HG03175 (cell line): ENCODE results near the gene CHL1.

Source experiments
- ATAC-seq: cut with Tn5 transposase; IDR thresholded peaks from one replicate; pipeline ENCODE4 v1.9.1; 2021; ENCODE audit warnings: mild to moderate bottlenecking, moderate library complexity; ENCODE audit not compliant: unreplicated experiment

CHL1 gene

DNA sequence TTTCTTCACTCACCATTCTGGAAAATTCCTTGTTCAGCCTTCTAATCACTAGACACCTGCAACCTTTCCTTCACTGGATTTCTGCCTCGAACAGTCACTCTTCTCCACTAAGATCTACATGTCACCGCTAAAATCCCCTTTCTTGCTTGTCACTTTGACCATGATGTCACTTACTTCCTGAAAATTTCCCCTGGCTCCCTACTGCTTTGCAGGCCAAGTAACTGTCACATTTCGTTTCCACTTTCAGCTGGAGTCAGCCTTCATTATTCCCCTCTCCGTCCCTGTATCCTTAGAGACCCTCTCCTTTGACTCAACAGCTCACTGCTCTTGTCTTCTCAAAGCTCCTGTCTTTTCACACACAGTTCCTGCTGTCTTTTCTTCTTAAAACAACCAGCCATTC lies 15.9 kb downstream of the CHL1 start:
- peak; percentile 79 for ATAC-seq

DNA sequence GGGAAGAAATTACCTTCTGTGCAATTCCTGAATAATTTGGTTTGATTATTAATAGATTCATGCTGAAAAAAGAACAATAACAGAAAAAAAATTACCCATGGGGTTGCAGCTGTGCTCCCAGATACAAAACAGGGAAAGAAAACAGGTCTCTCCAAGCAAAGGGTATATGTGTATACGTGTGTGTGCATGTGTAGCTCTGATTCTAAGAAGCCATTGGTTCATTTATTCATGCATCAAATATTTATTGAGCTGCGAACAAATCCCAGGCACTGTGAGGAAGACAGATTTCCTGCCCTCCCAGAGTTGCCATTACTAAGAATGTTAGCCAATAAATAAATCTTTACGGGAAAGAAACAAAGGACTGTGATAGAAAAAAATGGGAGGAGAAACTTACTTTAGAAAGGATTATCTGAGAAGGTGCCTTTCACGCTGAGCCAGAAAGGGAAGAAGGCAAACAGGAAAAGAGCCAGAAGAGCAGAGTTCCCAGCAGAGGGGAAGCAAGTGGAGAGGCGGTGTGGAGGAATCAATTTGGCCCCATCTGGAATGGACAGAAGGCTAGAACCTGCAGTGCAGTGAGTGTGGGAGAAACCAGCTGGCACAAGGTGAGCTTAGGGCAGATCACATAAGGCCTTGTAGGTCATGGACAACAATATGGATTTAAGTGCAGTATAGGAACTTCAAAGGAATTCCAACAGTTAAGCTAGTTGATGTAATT lies 20.7 kb downstream of the CHL1 start:
- no peak for ATAC-seq

DNA sequence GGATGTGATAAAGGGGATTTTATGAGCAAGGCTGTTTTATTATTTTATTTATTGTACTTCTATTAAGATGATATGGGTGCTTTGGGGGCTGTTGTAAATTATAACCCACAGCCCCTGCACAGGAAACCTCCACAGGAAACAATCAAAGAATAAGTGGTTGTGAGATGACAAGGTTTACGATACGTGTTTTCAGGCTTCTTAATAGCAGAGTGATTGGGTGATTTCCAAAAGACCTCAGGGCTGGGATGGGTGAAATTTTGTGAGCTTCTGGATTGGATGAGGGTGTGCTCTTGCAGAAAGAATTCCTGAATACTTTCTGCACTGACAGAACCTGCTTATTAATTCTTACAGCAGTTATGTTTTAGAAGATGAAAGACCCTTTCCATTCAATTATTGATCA lies 21.4 kb downstream of the CHL1 start:
- ATAC-seq = no peak

DNA sequence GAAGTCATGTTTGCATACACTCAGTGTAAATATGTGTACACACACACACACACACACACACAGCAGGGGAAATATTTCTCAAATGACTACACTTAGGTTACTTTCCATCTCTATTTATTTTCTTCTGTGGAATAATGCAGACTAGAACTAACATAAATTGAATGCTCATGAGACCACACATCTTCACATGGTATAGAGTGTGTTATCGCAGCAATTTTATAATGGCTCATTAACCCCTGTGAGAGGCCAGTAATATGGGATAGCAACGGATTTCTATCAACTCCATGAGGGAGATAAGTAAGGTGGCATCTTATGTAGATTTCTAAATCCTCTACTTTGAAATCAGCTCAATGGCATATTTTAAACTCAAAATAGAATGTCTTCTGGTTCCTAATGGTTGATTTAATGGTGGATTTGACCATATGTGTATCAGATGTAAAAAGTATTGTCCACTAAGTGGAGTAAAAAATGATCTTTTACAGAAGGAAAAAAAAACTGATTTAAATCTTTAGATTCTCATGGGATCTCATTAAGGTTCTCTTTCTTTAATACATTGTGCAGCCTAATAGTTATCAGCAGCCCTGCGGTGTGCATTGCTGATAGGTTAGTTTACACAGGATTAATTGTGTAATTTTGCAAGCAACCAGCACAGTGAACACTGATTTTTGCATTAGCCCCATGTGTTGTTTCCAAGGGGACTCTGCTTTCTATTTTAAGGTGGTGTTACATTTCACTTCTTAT lies 32.0 kb downstream of the CHL1 start:
- ATAC-seq = no peak

DNA sequence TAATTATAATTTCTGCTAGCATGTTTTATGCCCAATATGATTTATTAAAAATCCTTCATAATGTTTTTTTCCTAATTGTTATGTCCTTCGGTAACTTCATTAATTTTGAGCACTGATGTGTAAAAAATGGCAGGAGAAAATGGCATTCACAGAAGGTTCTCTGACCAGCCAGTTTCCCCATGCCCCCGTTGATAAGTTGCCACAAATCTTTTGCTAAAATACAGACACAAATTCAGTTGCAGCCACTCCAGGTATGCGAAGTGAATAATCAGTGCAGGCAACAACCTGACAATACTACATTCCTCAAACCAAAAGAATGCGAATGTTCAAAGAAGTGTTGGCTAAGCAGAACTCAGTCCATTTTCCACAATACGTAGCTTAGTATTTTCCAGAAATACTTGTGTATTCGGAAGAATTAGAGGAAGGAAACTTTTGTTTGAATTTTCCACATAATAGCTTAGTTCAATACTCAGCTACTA lies 32.7 kb downstream of the CHL1 start:
- no peak for ATAC-seq

DNA sequence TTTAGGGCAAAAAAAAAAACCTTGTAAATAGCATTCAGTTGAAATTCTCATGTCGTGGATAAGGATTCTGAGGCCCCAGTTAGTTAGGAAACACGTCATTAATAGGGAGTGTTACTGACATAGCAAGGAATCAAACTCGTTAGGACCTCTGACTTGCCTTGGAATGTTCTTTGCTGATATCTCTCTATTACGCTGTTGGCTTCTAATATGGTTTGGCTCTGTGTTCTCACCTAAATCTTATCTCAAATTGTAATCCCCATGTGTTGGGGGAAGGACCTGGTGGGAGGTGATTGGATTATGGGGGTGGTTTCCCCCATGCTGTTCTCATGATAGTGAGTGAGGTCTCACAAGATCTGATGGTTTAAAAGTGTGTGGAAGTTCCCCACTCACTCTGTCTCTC lies 40.3 kb downstream of the CHL1 start:
- no peak for ATAC-seq

DNA sequence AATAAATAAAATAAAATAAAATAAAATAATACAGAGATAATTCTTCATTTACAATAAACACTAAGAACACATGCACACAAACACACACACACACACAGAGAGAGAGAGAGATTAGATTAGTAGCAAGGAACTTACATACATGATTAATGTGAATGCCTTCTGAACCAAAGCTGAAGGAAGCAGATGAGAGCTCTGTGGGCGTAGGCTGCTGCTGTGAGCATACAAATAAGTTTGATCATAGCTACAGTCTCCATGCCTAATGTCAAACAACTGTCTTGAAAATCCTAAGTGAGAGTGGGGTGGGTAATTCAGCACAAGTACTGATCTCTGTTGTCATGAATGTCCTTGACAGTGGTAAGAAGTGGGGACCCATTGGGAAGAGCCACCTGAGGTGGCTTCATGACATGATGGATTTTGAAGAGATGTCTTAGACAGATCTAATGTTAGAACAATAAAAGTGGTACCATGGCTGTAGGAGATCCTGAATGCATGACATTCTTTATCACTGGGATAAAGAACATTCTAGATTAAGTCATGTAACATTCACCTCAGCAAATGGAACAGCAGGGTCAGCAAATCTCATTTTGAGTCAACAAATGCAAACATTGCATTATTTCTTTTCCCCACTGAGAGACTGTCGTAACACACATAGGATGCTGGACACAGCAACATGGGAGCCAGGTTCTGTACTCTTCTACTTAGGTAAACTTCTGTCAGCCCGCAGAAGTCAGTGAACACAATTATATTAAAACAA lies 46.2 kb downstream of the CHL1 start:
- no peak for ATAC-seq

DNA sequence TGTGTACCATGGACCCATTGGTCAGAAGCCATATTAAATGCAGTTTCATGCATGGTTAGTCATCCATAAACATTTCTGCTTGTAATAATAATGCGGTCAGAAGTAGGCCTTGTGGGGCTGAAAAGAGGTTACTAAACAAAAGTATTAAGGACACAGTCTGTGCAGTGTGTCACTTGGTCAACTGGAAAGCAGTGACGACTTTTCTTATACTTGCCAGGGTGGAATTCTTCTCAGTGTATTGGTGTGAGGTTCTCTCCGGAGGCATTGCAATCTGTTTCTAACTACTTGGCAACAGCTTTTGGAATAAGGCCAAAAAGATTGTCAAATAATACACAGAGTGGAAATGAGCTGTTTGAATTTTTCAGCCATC lies 46.8 kb downstream of the CHL1 start:
- ATAC-seq = no peak

DNA sequence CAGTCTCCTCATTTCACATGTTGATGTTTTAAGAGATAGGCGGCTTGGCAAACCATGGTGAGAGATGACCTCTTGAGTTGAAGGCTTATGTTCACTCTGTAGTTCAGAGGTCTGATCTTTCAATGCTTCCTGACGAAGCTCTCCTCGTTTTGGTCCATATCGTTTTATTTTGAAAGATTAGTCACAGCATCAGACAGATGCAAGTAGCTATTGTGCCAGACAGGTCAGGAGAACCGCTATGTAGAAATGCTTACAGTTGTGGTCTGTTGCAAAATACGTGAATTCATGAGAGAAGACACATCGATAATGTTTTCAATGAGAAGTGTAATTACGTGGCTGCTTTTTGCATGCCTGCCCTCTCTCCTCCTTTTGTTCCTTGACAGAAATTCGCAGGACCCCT lies 47.5 kb downstream of the CHL1 start:
- ATAC-seq = no peak

DNA sequence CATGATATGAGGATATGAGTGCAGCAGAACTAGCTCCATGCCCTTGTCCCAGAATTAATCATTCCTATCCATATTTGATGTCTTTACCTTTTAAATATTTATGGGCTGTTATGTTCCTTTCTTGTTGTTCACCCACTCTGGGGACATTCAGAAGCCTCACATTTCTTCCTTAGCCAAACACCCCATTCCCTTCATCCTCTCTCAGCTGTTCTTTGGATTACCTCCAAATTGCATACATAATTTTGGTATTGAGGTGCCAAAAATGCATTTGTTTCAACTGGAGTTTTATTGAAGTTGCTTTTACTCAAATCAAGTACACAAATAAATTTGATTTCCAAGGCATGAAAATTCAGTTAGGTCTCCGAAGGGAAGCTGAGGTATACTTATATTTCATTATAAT lies 51.4 kb downstream of the CHL1 start:
- ATAC-seq = no peak

DNA sequence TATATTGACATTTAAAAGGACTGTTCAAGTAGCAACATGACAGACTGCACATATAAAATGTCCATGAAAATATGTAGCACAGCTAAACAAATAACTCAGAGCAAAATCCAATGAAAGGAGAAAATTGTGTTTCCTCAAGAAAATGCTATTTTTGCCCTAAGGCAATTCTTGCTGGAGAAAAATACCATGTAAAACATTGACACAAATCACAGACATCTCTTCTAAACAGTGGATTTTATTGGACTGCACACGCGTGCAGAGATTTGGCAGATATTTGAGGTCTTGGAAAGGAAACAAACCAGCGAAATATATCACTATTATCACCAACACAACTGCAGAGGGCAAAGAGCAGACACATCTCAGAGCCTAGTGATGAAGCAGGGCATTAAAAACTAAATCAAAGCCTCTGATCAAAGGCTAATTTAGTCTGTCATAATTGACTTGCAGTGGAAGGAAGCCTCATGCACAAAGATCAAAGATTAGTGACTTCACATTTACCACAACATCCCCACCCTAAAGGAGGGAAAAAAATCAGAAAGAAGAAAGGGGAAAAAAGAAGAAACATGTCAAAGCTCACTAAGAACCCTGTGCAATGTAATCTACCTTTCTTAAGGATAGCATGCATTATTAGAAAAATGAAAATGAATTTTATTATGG lies 52.4 kb downstream of the CHL1 start:
- ATAC-seq = no peak

DNA sequence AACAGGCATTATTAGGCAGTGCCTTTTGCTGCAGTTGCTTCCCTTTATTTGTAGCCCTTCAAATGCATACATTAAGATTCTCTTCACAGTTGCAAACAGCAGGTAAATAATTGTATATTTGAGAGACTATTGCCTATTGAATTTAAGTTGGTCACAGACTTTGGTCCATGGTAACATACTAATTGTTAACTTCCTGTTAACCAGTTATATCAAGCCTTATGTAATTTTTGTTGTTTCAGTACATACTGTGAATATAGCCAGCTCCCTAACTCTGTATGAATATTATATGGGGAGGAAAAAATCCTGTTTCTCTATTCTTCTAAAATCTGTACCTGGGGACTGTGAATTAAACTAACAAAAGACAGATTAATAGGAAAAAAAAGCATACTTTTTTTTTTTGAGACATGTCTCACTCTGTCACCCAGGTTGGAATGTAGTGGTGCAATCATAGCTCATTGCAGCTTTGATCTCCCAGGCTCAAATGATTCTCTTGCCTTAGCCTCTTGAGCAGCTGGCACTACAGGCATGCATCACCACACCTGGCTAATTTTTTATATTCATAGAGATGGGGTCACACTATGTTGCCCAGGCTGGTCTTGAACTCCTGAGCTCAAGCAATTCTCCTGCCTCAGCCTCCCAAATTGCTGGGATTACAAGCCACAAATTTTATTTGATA lies 53.2 kb downstream of the CHL1 start:
- no peak for ATAC-seq

DNA sequence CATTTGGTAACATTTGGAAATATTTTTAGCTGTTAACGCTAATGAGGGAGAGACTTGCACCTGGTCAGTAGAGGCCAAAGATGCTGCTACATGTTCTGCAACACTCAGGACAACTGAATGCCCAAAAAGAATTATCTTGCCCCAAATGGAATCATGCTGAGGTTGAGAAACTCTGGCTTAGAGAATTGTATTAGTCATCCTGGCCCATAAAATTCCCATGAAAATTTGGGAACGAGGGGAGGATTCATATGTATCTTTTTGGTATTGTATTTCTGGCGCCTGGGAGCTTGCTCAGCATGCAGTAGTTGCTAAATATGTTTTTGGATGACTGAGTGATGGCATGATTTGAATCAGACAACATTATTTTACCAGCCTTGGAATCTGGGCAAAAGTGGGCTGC lies 59.9 kb downstream of the CHL1 start:
- no peak for ATAC-seq

DNA sequence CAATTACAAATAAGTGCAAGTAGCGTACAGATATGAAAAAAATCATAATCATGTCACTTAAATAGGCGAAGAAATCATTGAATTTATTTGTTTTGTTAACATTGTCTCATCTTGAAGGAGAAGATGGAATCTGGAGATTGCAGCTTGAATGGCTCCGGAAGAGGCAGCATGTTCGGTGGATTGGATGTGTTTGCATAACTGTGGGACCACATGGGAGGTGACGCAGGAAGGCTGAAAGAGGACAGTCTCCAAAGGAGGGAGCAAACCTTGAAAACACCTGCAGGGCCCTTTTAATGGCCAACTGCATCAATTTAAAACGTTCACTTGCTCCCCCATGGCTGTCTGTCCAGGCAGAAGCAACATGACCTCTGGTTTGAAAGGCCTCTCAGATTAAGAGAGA lies 61.3 kb downstream of the CHL1 start:
- no peak for ATAC-seq

DNA sequence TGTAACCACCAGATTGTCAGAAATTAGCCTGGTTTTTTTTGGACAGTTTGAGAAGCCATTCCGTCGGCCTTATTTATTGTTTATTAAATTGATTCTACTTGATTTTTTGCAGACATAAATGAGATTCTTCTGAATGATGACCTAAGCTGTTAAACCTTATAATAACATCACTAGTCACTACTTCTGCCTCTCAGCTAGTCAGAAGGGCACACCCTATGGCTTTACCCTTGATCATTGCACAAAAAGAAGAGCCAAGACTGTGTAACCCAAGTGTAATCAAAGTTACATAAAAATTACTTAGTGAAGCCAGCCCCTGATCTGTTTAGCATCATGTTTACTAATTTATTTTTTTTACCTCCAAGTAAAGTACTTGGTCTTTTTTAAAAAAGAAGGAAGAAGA lies 64.3 kb downstream of the CHL1 start:
- no peak for ATAC-seq

DNA sequence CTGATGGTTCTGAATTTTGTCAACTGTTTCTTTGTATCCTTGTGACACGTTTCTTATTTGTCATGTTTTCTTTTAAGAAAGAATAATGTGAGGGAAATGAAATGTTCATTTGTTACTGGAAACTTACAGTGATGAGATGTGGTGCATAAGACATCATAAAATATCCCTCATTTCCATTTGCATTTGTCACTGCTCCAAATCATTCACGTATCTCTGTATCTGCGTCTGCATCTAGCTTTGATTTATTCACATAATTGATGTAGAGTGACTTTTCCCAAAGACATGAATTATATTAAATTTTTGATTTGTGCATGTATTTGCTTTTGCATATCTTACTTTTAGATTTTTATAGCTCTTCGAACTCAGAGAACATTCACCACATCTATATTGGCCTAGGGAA lies 66.8 kb downstream of the CHL1 start:
- no peak for ATAC-seq

DNA sequence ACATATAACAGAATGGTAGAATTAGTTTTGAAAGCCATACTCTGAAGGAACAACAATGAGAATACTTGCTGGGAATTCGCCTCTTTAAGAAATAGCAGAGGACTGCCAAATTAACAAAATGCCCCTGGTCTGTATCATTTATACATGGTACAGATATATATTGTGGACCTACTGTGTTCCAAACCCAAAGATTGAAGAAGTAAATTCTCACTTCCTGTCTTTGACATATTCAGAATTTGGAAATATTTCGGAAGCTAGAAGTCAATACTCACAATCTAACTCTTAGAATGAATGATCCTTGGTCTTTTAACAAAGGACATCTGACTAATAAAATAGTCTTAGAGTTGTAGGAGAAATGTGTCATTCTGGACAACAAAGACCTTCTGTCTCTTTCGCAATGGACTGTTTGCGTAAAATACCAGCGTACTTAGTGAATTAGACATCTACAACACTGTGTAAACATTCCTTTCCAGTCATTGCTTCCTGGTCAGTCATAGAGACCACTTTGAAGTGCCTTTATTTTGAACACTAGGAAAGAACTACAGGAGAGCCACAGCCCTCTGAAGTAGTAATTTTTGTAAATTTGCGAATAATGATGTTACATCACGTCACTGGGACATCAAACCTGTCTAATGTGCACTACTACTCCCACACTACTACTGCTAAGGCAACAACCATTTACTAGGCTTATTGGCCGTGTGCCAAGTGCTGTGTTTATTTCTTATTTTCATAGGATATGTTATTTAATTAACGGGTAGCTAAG lies 68.0 kb downstream of the CHL1 start:
- ATAC-seq = no peak

DNA sequence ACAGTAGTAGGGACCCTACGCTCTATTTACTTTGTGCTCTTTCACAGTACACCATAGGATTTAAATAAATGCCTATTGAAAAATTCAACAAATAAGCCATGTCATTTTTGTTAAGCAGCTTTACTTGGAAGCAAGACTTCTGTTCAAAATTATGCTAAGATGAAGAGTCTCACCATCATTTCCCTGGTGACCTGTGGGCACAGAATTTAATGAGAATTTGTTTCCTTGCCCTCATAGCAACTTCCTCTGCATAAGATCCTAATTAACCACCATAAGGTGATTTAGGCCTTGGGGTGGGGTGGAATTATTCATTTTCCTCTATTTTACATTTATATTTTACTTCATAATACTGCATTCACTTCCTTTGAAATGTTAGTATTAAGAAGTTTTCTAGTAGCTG lies 70.5 kb downstream of the CHL1 start:
- ATAC-seq = no peak

DNA sequence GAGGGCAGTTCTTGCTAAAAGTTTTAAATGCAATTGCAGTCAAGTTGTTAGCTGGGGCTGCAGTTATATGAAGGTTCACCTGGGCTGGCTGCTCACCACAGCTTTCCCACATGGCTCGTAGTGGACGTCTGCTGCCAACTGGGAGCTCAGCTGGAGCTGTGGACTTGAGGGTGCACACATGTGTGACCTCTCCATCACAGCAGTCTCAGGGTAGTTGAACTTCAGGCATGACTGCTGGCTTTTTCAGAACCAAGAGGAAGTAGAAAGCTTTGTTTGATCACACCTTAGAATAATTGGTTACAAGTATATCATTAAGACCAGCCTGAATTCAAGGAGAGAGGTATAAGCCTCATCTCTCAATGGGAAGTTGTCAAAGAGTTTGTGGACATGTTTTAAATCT lies 74.1 kb downstream of the CHL1 start:
- peak; percentile 67 for ATAC-seq

DNA sequence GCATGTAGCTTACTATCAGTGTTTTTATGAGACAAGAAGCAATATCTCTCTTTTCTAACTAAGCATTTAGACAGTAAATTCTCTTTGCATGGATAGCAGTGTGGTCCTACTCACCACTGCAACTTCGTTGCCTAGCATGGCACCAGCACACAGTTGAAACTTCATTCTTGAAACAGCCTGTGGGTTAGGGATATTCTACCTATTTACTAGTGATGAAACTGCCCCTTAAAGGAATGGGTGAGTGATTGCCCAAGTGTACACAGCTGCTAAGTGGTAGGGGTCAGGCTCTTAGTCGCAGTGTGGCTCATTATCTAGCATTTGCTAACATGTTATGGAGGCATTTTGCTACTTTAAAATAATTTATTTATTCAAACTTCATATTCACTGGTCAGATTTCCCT lies 78.4 kb downstream of the CHL1 start:
- no peak for ATAC-seq
